HG03520 (cell line): ENCODE data around the gene RBM33.

Experiments
- ATAC-seq: cut with Tn5 transposase; IDR thresholded peaks from one replicate; pipeline ENCODE4 v1.9.1; 2021; ENCODE audit warnings: mild to moderate bottlenecking, moderate library complexity; ENCODE audit not compliant: unreplicated experiment

Gene RBM33

DNA sequence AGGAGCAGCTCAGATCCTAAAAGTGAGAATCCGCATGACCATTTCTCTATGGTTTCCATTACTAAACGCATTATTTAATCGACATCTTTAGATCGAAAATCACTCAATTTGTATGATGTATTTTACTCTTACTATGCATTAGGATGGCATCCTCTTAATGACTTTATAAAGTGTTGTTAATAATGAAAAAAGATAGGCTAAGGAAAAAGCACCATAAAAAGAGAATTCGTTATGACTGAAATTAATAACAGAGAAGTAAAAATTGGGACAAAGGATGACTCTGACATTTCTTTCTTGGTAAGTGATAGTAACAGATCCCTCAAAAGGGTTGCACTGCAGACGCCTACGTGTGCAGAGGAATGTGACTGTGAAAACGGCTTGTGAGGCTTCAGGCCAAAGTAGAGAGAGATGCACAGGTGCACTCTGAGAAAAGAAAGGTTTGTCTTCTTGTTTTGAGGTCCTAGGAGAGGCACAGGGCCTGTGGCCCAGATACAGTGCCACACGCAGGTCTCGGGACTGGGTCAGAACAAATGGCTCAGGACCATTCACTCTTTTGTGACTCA lies 23.0 kb upstream of the RBM33 start:
- ATAC-seq: no peak

DNA sequence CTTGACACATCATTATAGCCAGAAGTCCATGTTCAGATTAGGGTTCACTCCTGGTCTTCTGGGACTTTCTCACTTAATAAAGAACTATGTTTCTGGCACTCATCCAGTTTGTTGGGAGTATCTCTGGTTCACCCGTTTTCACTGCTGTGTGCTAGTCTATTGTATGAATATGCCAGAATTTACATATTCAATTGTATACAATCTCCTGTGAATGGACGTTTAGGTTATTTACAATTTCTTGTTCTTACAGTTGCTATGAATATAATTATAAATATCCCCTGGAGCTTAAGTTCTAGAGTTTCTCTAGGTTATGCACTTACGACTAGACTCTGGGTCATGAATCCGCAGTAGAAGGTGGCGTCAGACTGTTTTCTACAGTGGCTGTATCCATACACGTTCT lies 20.0 kb upstream of the RBM33 start:
- no peak for ATAC-seq

DNA sequence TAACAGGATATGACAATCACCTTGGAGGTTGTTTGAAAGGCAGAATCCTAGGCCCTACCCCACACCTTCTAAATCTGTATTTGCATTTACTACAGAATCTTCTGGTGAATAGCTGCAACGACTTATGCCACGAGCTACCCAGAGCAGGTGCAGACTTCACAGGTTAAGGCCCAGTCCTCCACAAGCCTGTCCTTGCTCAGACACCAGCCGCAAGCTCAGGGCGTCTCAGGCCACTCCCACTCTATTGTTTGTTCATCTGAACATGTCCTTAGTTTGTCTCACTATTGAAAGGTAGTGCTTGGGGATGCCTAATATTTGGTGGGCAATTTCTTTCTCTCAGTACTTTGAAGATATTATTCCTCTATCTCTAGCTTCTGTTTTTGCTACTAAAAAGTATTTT lies 18.9 kb upstream of the RBM33 start:
- no peak for ATAC-seq

DNA sequence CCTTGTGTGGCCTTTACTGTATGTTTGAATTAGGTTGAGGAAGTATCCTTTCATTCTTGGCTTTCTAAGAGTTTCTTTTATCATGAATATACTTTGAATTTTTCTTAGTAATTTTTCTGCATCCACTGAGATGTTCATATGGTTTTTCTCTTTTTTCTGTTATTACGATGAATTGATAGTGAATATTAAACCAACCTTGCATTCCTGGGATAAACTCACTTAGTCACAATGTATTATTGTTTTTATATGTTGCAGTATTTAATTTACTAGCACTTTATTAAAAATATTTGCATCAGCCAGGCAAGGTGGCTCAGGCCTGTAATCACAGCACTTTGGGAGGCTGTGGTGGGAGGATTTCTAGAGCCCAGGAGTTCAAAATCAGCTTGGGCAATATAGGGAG lies 15.3 kb upstream of the RBM33 start:
- no peak for ATAC-seq

DNA sequence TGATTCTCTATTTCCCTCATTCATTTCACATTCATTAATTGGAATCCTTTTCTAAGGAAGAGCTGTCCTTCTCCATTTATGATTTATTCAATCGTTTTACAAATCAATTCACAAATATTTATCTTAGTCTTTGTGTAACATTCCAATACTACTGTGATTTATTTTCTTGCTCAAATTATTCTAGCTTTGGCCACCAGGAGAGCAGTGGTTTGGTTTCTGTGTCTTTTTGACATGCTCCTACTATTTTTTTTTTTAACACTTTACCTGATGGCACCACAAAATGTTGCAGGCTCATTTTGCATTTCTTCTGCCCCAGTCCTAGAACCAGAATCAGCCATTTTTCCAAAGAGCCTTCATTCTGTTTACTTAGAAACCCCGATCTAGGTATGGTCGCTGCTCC lies 13.3 kb upstream of the RBM33 start:
- ATAC-seq: no peak

GRCh38 chr7:155635817-155636216 lies 8.6 kb upstream of the RBM33 start:
- ATAC-seq: no peak

DNA sequence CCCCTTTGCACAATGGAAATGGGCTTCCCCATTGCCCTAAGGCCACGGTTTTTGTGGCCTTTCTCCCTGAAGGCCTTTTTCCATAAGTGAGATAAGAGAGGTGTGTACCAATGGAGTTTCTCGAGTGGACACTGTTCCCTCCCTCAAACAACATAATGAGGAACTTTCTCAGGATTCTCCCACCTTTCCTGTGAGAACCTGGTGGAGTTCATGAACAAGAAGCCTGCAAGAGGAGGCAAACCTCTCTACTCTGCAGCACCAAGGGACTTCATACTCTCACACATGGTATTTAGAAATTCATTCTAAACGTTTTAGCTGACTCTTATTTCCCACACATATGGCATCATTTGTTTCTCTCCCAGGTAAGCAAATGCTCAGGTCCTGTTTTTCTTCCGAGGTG lies 7.3 kb upstream of the RBM33 start:
- no peak for ATAC-seq

DNA sequence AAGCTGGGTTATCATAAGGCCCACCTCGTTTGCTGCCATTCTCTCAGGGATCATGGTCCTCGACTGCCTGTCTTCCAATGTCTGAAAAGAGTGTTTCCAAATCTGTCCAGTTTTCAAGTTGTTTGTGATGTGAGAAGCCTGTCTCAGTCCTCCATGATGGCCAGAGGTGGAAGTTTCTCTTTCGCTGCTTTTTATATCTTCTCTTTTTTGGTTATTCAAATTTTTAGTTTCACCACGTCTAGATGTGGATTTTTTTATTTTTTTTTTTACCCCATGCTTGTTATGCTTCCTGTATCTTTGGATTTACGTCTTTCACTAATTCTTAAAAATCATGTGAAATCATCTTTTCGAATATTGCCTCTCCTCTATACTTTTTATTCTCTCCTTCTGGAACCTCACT lies 6.1 kb upstream of the RBM33 start:
- ATAC-seq: no peak

GRCh38 chr7:155639958-155640520 lies 4.4 kb upstream of the RBM33 start:
- ATAC-seq: no peak

GRCh38 chr7:155640629-155641028 lies 3.8 kb upstream of the RBM33 start:
- no peak for ATAC-seq

GRCh38 chr7:155643804-155644177 lies 670 bp upstream of the RBM33 start:
- no peak for ATAC-seq

DNA sequence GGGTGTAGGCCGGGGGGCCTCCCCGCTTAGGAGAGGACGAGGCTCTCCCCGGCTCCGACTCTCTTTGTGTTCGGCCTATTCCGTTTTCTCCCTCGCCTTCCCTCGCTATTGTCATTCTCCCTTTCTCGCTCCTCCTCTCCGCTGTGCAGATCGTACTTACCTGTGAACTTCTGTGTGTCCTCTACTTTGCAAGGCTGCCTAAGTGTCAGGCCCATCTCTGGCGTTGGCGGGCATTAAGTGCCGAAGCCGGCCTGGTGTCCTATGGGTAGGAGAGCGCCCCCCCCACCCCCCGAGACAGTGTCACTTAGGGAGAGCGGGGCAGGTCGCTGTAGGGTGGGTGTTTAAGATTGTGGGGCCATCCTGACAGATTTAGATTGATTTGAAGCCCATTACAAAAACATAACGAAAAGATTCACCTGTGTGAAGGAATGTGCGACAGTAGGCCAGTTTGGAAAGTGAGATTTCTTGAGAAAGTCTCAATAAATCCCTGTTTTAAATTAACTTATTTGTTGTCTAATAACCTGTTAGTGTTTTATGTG lies 579 bp downstream of the RBM33 start:
- ATAC-seq: peak; percentile 14

GRCh38 chr7:155645662-155646061 lies 1.2 kb downstream of the RBM33 start:
- no peak for ATAC-seq

GRCh38 chr7:155646669-155647068 lies 2.2 kb downstream of the RBM33 start:
- no peak for ATAC-seq

DNA sequence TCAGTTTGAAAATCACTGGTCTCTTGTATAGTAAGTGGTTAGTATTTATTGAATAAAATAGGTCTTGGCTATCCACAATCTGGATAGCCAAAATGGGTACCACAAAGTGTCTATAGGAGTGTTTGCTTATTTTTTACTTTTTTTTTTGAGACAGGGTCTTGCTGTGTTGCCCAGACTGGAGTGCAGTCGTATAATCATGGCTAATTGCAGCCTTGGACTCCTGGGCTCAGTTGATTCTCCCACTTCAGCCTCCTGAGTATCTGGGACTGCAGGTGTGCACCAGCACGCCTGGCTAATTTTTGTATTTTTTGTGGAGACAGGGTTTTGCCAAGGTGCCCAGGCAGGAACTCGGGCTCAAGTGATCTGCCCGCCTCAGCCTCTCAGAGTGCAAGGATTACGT lies 2.8 kb downstream of the RBM33 start:
- ATAC-seq: no peak

DNA sequence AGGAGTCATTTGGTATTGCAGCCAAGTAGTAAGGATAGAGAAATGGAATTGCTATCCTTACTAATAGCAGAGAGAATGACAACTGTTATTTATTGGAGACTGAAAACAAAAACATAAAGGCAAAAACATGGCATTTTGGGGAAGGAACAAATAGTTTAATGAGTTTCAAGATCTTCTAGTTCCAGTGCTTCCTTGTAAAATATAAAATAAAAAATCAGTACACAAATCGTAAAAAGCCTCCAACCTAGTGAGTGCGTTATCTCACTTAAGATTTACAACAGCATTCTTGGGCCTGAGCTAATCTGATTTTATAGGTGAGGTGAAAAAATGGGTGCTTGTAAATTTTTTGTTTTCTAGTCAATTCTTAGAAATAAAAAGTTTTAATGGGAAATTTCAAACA lies 3.3 kb downstream of the RBM33 start:
- no peak for ATAC-seq

DNA sequence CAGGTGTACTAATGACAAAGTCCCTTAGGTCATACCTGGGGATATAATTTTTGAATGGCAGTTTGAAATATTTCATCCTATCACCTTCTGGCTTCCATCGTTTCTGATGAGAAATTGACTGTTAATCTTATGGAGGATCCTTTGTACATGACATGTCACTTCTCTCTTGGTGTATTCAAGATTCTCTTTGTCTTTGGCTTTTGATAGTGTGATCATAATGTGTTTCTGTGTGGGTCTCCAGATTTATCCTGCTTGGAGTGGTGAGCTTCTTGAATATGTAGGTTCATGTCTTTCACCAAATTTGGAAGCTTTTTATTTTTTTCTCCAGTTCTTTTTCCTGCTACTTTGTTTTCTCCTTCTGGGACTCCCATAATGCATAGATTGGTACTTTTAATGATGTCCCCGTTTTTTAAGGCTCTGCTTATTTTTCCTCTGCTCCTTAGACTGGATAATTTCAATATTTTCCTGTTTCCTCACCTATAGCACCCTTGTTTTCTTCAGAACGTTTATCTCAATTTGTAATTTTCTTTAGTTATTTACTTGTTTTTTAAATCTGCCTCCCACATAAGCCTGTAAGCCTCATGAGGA lies 4.4 kb downstream of the RBM33 start:
- ATAC-seq: no peak

GRCh38 chr7:155649588-155649987 lies 5.1 kb downstream of the RBM33 start:
- no peak for ATAC-seq

DNA sequence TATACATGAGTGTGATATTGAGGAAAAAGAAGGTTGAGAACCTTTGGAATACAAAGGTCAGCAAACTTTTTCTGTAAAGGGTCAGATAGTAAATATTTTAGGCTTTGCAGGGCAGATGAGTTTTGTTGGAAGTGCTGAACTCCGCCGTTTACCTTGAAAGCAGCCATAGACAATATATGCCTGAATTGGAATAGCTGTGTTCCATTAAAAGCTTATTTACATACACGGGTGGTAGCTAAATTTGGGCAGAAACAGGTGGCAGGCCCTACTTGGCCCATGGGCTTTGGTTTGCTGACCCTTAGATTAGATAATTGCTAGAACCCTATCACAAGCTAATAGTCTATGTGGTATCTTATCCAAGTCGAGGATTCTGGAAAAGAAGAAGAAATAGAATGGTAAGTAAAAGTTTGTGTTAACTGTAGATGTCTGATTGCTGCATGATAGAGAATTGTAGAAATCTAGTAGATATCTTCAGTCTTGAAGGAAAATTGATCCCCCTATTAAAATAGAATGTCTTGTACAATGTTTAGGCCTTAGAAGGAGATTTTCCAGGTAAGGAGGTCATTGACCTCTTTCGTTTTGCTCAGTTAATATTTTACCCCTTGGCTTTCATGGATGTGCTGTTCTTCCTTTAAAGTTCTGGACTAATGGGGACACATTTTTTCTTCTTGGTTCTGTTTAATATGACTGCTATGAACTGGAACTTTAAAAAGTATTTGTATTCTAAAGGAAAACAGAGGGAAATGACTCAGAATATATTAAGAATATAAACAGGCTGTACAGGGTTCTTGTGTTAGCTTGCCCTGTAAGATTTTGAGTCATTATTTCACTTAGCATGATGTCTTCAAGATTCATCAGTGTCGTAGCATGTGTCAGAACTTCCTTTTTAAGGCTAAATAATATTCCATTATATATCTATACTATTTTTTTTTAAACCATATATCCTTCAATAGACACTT lies 8.0 kb downstream of the RBM33 start:
- no peak for ATAC-seq

GRCh38 chr7:155653803-155654202 lies 9.3 kb downstream of the RBM33 start:
- no peak for ATAC-seq

DNA sequence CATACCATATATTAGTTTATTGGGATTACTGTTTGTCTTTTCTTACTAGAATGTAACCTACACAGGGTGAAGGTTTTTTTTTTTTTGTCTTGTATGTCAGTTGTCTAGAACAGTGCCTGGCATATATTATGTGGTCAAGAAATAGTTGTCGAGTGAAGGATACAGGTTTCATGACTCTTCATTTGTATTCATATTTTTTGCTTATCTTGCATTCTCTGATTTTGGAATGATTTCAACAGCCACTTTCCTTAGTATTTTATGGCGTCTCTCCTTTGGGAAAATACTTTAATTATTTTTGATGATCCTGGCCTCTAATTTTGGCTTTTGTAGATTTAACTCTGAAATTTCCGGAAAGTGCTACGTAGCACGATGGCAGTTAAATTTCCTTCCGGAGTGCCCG lies 12.4 kb downstream of the RBM33 start:
- no peak for ATAC-seq
